K562 (cell line): ENCODE results near the gene TUBA8. TPM values are rescaled to one million over a fixed set of nuclear protein-coding genes. Genes with fewer than 3 reads are reported as not detected.

Experiments used
- ATAC-seq: fragments of 200-7000 bp; cut with Tn5 transposase; 3 replicates; pipeline ENCODE4 v1.9.1; 2020; ENCODE audit warnings: moderate library complexity
- BruUV-seq: library from RNA; stranded (reverse); fragments of 400-500 nt; replicated peaks from 2 replicates; lab custom pipeline; 2021; lab: Mats Ljungman, UMichigan
- CTCF ChIA-PET: fragments of 300-600 bp; formaldehyde crosslinking; extraction: SDS; loops from one replicate; lab custom pipeline; 2021; ENCODE audit warnings: low intra/inter-chr PET ratio; lab: Yijun Ruan, JAX
- POLR2A ChIA-PET: fragments of 300-600, 350-650 bp; sonication (Branson Sonifier 250); formaldehyde crosslinking; extraction: SDS; loops from one replicate; lab custom pipeline; 2021; ENCODE audit warnings: antibody characterized with exemption, inconsistent platforms; lab: Yijun Ruan, JAX
- DNase-seq, 4 experiments: peaks; one replicate each; pipeline versions ENCODE4 v3.0.0 to v3.0.0-alpha.2; 2011 to 2018; ENCODE audit warnings: low spot score in 3 of 4, mixed read lengths in 3 of 4; ENCODE audit errors: extremely low read depth in 1 of 4
- FAIRE-seq: peaks from 2 replicates; lab custom pipeline; 2011; peaks lifted over from hg19 to GRCh38; lab: Jason Lieb, UNC
- H2AFZ ChIP-seq: 2 replicates; pipeline ENCODE4 v1.6.0; 2011; ENCODE audit warnings: low read depth, low read length, control low read depth, inconsistent platforms
- H3K27ac ChIP-seq: fragments of 200-600 bp; 3 replicates; pipeline ENCODE4 v1.8.0; 2011; ENCODE audit warnings: low read depth, mild to moderate bottlenecking, control low read depth, inconsistent platforms, low read length, moderate library complexity, mixed read lengths; ENCODE audit errors: extremely low read depth
- H3K27me3 ChIP-seq, 2 experiments: fragments of 300-600 bp in 1 of 2; 2 replicates in 1 of 2; 3 replicates in 1 of 2; pipeline versions ENCODE4 v1.6.0 to v1.8.0; 2011; ENCODE audit warnings: inconsistent platforms in 2 of 2, low read length in 2 of 2, mild to moderate bottlenecking in 1 of 2, mixed read lengths in 1 of 2, moderate library complexity in 1 of 2; ENCODE audit not compliant: control insufficient read depth in 2 of 2, insufficient read depth in 2 of 2
- H3K36me3 ChIP-seq: fragments of 300-600 bp; 3 replicates; pipeline ENCODE4 v1.8.0; 2011; ENCODE audit warnings: mild to moderate bottlenecking, low read length, inconsistent platforms; ENCODE audit not compliant: control insufficient read depth, insufficient read depth
- H3K4me1 ChIP-seq, 2 experiments: fragments of 200-600 bp in 1 of 2; replicated peaks in 1 of 2; 2 replicates in 1 of 2; 3 replicates in 1 of 2; pipeline versions ENCODE4 v1.5.1 to v1.8.0; 2011; ENCODE audit warnings: inconsistent platforms in 2 of 2, low read length in 2 of 2, mild to moderate bottlenecking in 1 of 2, mixed read lengths in 1 of 2, moderate library complexity in 1 of 2; ENCODE audit not compliant: control insufficient read depth in 2 of 2, insufficient read depth in 2 of 2
- H3K4me2 ChIP-seq: 2 replicates; pipeline ENCODE4 v1.6.1; 2011; ENCODE audit warnings: low read length, control low read depth, inconsistent platforms, mixed read lengths; ENCODE audit not compliant: insufficient read depth
- H3K4me3 ChIP-seq: fragments of 200-600 bp; sonication (generic), shearing (Covaris generic); 2 replicates; pipeline ENCODE4 v1.5.1; 2016; ENCODE audit warnings: control low read depth, inconsistent platforms
- H3K79me2 ChIP-seq: fragments of 200-600 bp; 3 replicates; pipeline ENCODE4 v1.8.0; 2011; ENCODE audit warnings: low read length, inconsistent platforms; ENCODE audit not compliant: control insufficient read depth, insufficient read depth
- H3K9ac ChIP-seq, 2 experiments: 2 replicates each; pipeline versions ENCODE4 v1.6.0 to v1.6.1; 2011; ENCODE audit warnings: low read depth in 2 of 2, low read length in 2 of 2, control low read depth in 1 of 2, inconsistent platforms in 1 of 2, mild to moderate bottlenecking in 1 of 2, mixed read lengths in 1 of 2; ENCODE audit not compliant: insufficient read depth in 1 of 2
- H3K9me1 ChIP-seq: one replicate; pipeline ENCODE4 v1.6.0; 2011; ENCODE audit warnings: inconsistent platforms, mild to moderate bottlenecking, low read length, moderate library complexity; ENCODE audit not compliant: control insufficient read depth, insufficient read depth
- H3K9me3 ChIP-seq: replicated peaks from 2 replicates; pipeline ENCODE4 v1.5.1; 2011; ENCODE audit warnings: low read depth, low read length, inconsistent platforms; ENCODE audit not compliant: control insufficient read depth, insufficient read depth
- H4K20me1 ChIP-seq: replicated peaks from 2 replicates; pipeline ENCODE4 v1.6.1; 2011; ENCODE audit warnings: low read length, inconsistent platforms, mixed read lengths; ENCODE audit not compliant: control insufficient read depth, insufficient read depth
- ARID2 ChIP-seq: fragments of 450-650 bp; IDR thresholded peaks from 2 replicates; pipeline ENCODE4 v1.6.1; 2017; ENCODE audit warnings: antibody characterized with exemption, mild to moderate bottlenecking
- C11orf30 ChIP-seq: fragments of 450-650 bp; IDR thresholded peaks from 2 replicates; pipeline ENCODE4 v1.6.1; 2016; ENCODE audit warnings: low read depth, mild to moderate bottlenecking
- FUS ChIP-seq: fragments of 200-400 bp; formaldehyde crosslinking; optimal IDR thresholded peaks from 2 replicates; pipeline ENCODE3; 2017; ENCODE audit warnings: low read depth, low read length
- MAFF ChIP-seq: IDR thresholded peaks from 2 replicates; pipeline ENCODE4 v1.6.1; 2012; ENCODE audit warnings: low read length, improper control_type of control experiment
- MAFK ChIP-seq: IDR thresholded peaks from 2 replicates; pipeline ENCODE4 v1.6.1; 2011; ENCODE audit warnings: low read length, improper control_type of control experiment
- NCOA1 ChIP-seq: fragments of 450-650 bp; IDR thresholded peaks from 2 replicates; pipeline ENCODE4 v1.6.1; 2016; ENCODE audit warnings: low read depth
- NFE2 ChIP-seq: IDR thresholded peaks from 2 replicates; pipeline ENCODE4 v1.6.1; 2014; ENCODE audit warnings: antibody characterized with exemption, low read depth
- SNAPC5 ChIP-seq: fragments of 250-450 bp; sonication (Bioruptor Pico); IDR thresholded peaks from 2 replicates; pipeline ENCODE4 v1.8.0; 2021; ENCODE audit warnings: moderate library complexity, mild to moderate bottlenecking, inconsistent platforms
- ZBTB34 ChIP-seq: fragments of 250-450 bp; sonication (Bioruptor Pico); IDR thresholded peaks from 2 replicates; pipeline ENCODE4 v1.8.0; 2021; ENCODE audit warnings: mild to moderate bottlenecking, moderate library complexity
- ZFPM2 ChIP-seq: fragments of 250-450 bp; sonication (Bioruptor Pico); IDR thresholded peaks from 2 replicates; pipeline ENCODE4 v1.5.1; 2022; ENCODE audit warnings: mild to moderate bottlenecking
- ZNF146 ChIP-seq: IDR thresholded peaks from one replicate; pipeline ENCODE4 v1.6.1; 2018; ENCODE audit warnings: missing compliant biosample characterization; ENCODE audit not compliant: unreplicated experiment
- ZNF197 ChIP-seq: fragments of 200-800 bp; sonication (Bioruptor generic); IDR thresholded peaks from 2 replicates; pipeline ENCODE4 v1.6.1; 2016; ENCODE audit warnings: low read depth, missing genetic modification characterization, missing compliant biosample characterization
- ZNF316 ChIP-seq: fragments of 450-650 bp; IDR thresholded peaks from 2 replicates; pipeline ENCODE4 v1.6.1; 2016
- WGBS: fragments of 100-300 bp; shearing (Covaris generic); methylation state at CpG from one replicate; pipeline ENCODE4 v1.1.6; 2016; ENCODE audit warnings: low coverage, mixed read lengths; ENCODE audit not compliant: insufficient coverage; ENCODE audit errors: missing lambda C conversion rate; 5-methylcytosine and 5-hydroxymethylcytosine counted together
- in situ Hi-C: fragments of 300-500 bp; cut with MboI; formaldehyde crosslinking; loops from 4 replicates; pipeline ENCODE4 v1.15.0; 2018; ENCODE audit warnings: inconsistent platforms, mixed read lengths
- intact Hi-C: fragments of 100-400 bp; cut with micrococcal nuclease; formaldehyde crosslinking; loops from 2 replicates; pipeline ENCODE4 v1.14.2; 2022
- polyA plus RNA-seq, 8 experiments: library from polyadenylated mRNA; depleted of rRNA in 4 of 8; stranded (reverse) in 5 of 8; unstranded in 3 of 8; fragments of >200 nt; fragmentation: Nextera tagmentation in 2 of 8; fragmentation: Illumina TruSeq in 1 of 8; extraction: Ambion mirVana in 2 of 8; extraction: Trizol in 1 of 8; gene quantifications; 2 replicates each; pipeline versions ENCODE4 v1.2.1 to v1.2.3, GENCODE V29; 2011 to 2014; ENCODE audit warnings: inconsistent platforms in 1 of 8, missing spikeins in 1 of 8
- total RNA-seq, 7 experiments: library from RNA; depleted of rRNA in 6 of 7; stranded (reverse); fragments of >200 nt in 6 of 7; fragmentation: Illumina TruSeq in 2 of 7; extraction: Trizol in 2 of 7; gene quantifications; 2 replicates each; pipeline versions ENCODE4 v1.2.1 to v1.2.3, GENCODE V29; 2011 to 2021; ENCODE audit warnings: low replicate concordance in 1 of 7
- TF ChIP-seq, protein P1 (sequence below): fragments of 450-650 bp; formaldehyde crosslinking; IDR thresholded peaks from 2 replicates; pipeline ENCODE4 v1.4.0; 2020; ENCODE audit warnings: mild to moderate bottlenecking
- TF ChIP-seq, protein P2 (sequence below): fragments of 450-650 bp; IDR thresholded peaks from one replicate; pipeline ENCODE4 v1.6.1; 2018; ENCODE audit warnings: mild to moderate bottlenecking, moderate library complexity; ENCODE audit not compliant: partially characterized antibody
- TF ChIP-seq, protein P3 (sequence below): fragments of 450-650 bp; IDR thresholded peaks from 2 replicates; pipeline ENCODE4 v1.6.1; 2018; ENCODE audit not compliant: partially characterized antibody

The TUBA8 gene
- total and polyA plus RNA-seq, 9 of the 15 experiments (the other 6 are each of a cell fraction or from before 2014, with no cell fraction given): 0.07 to 1.1 (median 0.65) TPM

DNA sequence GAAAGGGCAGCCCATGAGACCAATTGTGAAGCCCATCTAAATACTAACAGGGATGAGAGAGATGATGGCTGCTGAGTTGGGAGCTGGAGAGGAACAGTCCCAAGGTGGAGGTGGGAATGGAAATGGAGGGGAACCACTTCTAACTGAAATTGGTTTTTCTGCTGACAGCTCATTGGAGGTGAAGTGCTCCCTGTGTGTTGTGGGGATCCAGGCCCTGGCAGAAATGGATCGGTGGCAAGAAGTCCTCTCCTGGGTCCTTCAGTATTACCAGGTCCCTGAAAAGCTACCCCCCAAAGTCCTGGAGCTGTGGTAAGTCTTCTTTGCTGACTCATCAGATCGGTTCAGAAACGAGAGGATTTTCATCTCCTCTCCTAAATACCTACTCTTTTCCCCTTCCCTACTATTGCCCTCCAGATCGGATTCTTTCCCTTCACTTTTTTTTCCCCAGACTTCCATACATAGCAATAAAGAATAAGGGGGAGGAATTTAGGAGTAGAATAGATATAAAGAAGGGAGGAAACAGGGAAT, 30.8 kb upstream of the TUBA8 start:
- ATAC-seq (no peak), DNase-seq (no peak), FAIRE-seq (no peak)
- in situ Hi-C loops (loop anchor here (10.0 kb wide), 1 partner anchor 525 kb away; no protein-coding TSS in a partner anchor), intact Hi-C loops (loop anchor here (5.0 kb wide), 1 partner anchor 52 kb away; no protein-coding TSS in a partner anchor)
- H3K9me3 ChIP-seq: no peaks in the 10 kb centered on the region
- no peaks in the 10 kb centered on the region for H3K27me3 ChIP-seq
- no peak overlapping the region for H3K4me3 ChIP-seq
- H3K4me2 ChIP-seq: peak overlapping the region; percentile 97; the same call in 1 of the 2 replicates
- H3K36me3 ChIP-seq: peaks cover 47% of the 10 kb centered on the region
- H3K79me2 ChIP-seq: peaks cover 41% of the 10 kb centered on the region
- no peaks in the 10 kb centered on the region for H3K9me1 ChIP-seq
- 55% methylated on average over 4 of the region's 4 CpGs for WGBS
- H2AFZ ChIP-seq: no peak overlapping the region
- H3K27ac ChIP-seq: no peak overlapping the region
- ChIA-PET CTCF (no interaction called here), POLR2A (interaction anchor here (0.6 to 1.0 kb wide), 3 partner anchors 9 to 314 kb away, joined by 3 read pairs; no protein-coding TSS in a partner anchor)
- H4K20me1 ChIP-seq: no peaks in the 10 kb centered on the region; the same call in 1 of the 2 replicates
- H3K4me1 ChIP-seq: peaks cover 5 to 9% of the 10 kb centered on the region in 2 experiments; a peak in 4 of 5 replicates
- no peak overlapping the region; a peak in 2 of 4 replicates for H3K9ac ChIP-seq
- no TSS peak for BruUV-seq
- TF ChIP-seq SNAPC5 (CRISPR knock-in tag): no peak
- TF ChIP-seq, protein P1, sequence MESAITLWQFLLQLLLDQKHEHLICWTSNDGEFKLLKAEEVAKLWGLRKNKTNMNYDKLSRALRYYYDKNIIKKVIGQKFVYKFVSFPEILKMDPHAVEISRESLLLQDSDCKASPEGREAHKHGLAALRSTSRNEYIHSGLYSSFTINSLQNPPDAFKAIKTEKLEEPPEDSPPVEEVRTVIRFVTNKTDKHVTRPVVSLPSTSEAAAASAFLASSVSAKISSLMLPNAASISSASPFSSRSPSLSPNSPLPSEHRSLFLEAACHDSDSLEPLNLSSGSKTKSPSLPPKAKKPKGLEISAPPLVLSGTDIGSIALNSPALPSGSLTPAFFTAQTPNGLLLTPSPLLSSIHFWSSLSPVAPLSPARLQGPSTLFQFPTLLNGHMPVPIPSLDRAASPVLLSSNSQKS: no peak
- TF ChIP-seq, protein P2, sequence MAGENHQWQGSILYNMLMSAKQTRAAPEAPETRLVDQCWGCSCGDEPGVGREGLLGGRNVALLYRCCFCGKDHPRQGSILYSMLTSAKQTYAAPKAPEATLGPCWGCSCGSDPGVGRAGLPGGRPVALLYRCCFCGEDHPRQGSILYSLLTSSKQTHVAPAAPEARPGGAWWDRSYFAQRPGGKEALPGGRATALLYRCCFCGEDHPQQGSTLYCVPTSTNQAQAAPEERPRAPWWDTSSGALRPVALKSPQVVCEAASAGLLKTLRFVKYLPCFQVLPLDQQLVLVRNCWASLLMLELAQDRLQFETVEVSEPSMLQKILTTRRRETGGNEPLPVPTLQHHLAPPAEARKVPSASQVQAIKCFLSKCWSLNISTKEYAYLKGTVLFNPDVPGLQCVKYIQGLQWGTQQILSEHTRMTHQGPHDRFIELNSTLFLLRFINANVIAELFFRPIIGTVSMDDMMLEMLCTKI: no peak
- TF ChIP-seq MAFK: peak; percentile 94
- no peak for TF ChIP-seq ZNF197
- no peak for TF ChIP-seq ZNF146 (CRISPR knock-in tag)
- no peak for TF ChIP-seq ARID2
- TF ChIP-seq FUS: no peak
- TF ChIP-seq C11orf30: peak; percentile 92
- TF ChIP-seq, protein P3, sequence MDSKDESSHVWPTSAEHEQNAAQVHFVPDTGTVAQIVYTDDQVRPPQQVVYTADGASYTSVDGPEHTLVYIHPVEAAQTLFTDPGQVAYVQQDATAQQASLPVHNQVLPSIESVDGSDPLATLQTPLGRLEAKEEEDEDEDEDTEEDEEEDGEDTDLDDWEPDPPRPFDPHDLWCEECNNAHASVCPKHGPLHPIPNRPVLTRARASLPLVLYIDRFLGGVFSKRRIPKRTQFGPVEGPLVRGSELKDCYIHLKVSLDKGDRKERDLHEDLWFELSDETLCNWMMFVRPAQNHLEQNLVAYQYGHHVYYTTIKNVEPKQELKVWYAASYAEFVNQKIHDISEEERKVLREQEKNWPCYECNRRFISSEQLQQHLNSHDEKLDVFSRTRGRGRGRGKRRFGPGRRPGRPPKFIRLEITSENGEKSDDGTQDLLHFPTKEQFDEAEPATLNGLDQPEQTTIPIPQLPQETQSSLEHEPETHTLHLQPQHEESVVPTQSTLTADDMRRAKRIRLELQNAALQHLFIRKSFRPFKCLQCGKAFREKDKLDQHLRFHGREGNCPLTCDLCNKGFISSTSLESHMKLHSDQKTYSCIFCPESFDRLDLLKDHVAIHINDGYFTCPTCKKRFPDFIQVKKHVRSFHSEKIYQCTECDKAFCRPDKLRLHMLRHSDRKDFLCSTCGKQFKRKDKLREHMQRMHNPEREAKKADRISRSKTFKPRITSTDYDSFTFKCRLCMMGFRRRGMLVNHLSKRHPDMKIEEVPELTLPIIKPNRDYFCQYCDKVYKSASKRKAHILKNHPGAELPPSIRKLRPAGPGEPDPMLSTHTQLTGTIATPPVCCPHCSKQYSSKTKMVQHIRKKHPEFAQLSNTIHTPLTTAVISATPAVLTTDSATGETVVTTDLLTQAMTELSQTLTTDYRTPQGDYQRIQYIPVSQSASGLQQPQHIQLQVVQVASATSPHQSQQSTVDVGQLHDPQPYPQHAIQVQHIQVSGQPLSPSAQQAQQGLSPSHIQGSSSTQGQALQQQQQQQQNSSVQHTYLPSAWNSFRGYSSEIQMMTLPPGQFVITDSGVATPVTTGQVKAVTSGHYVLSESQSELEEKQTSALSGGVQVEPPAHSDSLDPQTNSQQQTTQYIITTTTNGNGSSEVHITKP: peak; percentile 91
- TF ChIP-seq NCOA1: no peak
- peak; percentile 91 for TF ChIP-seq MAFF
- TF ChIP-seq ZBTB34 (CRISPR knock-in tag): no peak
- peak; percentile 96 for TF ChIP-seq ZNF316
- TF ChIP-seq NFE2: 0 out of 2 replicates have a peak, but pooled peaks have one; percentile 21
- no peak for TF ChIP-seq ZFPM2 (CRISPR knock-in tag)
